ENCODE results near the gene EHBP1.
"Not testable (repeated sequence)": the region's sequence is repeated elsewhere in the genome, so short reads cannot be mapped to it uniquely, and the experiment has no call there.

The EHBP1 gene

GRCh38 chr2:63015389-63015788 is 309.9 kb downstream of the EHBP1 start:
- Histone ChIP-seq H3K36me3 (ENCODE audit: control insufficient read depth, insufficient read depth, low read length) (no peaks in the 10 kb centered on the region), H3K9me3 (ENCODE audit: control insufficient read depth, insufficient read depth, low read depth, low read length) (no peaks in the 10 kb centered on the region), H3K27ac (ENCODE audit: low read depth, low read length) (no peak overlapping the region)

DNA sequence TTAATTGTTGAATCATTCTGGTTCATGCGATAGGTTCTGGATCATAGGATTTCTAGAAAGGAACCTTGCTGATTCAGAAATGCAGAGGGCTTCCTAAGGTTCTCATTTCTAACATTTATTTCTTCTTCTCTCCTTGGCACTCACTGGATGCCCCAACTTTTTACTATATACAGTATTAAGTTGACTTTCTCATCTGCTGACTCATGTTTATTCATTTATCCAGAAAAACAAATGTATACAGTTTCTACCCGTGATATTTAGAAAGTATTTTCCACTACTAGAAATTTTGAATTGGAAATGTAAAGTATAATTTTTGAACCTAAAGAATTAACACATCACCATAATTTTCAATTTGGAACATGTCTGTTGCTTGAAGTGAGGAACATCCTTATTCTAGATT is 312.9 kb downstream of the EHBP1 start:
- H3K9ac ChIP-seq (ENCODE audit: low read length): no peak overlapping the region
- H3K9me3 ChIP-seq (ENCODE audit: control insufficient read depth, insufficient read depth, low read depth, low read length): no peaks in the 10 kb centered on the region
- H3K4me3 ChIP-seq (ENCODE audit: low read depth, low read length): no peak overlapping the region
- H3K36me3 ChIP-seq (ENCODE audit: control insufficient read depth, insufficient read depth, low read length): no peaks in the 10 kb centered on the region
- H3K27ac ChIP-seq (ENCODE audit: low read depth, low read length): no peak overlapping the region
- H3K27me3 ChIP-seq (ENCODE audit: control insufficient read depth, insufficient read depth, low read length): no peaks in the 10 kb centered on the region
- H3K4me1 ChIP-seq (ENCODE audit: control insufficient read depth, insufficient read depth, low read length): no peaks in the 10 kb centered on the region

More at GRCh38 chr2:63015389-63015788, 309.9 kb downstream of the EHBP1 start:
- H3K4me3 ChIP-seq (ENCODE audit: low read depth, low read length): no peak overlapping the region
- peaks cover 9% of the 10 kb centered on the region; the same call in 1 of the 2 replicates for H3K4me1 ChIP-seq (ENCODE audit: control insufficient read depth, insufficient read depth, low read length)
- H3K9ac ChIP-seq (ENCODE audit: low read length): no peak overlapping the region
- H3K27me3 ChIP-seq (ENCODE audit: control insufficient read depth, insufficient read depth, low read length): no peaks in the 10 kb centered on the region

DNA sequence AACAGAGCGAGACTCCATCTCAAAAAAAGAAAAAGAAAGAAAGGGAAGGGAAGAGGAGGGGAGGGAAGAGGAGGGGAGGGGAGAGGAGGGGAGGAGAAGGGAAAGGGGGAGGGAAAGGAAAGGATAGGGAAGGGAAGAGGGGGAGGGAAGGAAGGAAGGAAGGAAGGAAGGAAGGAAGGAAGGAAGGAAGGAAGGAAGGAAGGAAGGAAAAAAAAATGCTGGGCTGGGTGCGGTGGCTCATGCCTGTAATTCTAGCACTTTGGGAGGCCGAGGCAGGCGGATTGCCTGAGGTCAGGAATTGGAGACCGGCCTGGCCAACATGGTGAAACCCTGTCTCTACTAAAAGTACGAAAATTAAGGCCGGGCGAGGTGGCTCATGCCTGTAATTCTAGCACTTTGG is 314.2 kb downstream of the EHBP1 start:
- not testable (repeated sequence) for H3K36me3 ChIP-seq (ENCODE audit: control insufficient read depth, insufficient read depth, low read length); H3K4me3 ChIP-seq (ENCODE audit: low read depth, low read length); H3K4me1 ChIP-seq (ENCODE audit: control insufficient read depth, insufficient read depth, low read length); H3K27ac ChIP-seq (ENCODE audit: low read depth, low read length); H3K27me3 ChIP-seq (ENCODE audit: control insufficient read depth, insufficient read depth, low read length); H3K9ac ChIP-seq (ENCODE audit: low read length); H3K9me3 ChIP-seq (ENCODE audit: control insufficient read depth, insufficient read depth, low read depth, low read length)

DNA sequence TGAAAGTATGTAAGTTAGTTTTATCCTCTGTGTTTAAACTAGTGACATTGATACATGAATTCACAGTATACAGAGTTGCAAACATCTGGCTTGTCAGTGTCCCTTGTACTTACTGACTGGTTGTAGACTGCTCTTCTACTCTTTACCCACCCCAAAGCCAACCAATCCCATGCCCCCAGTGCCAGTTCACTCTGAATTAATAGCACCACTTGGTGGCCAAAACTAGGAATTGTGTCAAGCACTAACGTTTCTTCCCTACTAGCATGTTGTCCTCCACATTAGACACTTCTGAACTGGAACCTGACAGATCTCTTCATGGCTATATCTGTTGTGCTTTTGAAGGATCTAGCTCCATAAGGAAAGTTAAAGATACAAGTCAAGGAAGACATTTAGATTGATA is 317.9 kb downstream of the EHBP1 start:
- Histone ChIP-seq H3K27me3 (ENCODE audit: control insufficient read depth, insufficient read depth, low read length) (no peaks in the 10 kb centered on the region), H3K36me3 (ENCODE audit: control insufficient read depth, insufficient read depth, low read length) (no peaks in the 10 kb centered on the region), H3K4me3 (ENCODE audit: low read depth, low read length) (no peak overlapping the region), H3K9me3 (ENCODE audit: control insufficient read depth, insufficient read depth, low read depth, low read length) (no peaks in the 10 kb centered on the region), H3K27ac (ENCODE audit: low read depth, low read length) (no peak overlapping the region), H3K4me1 (ENCODE audit: control insufficient read depth, insufficient read depth, low read length) (no peaks in the 10 kb centered on the region), H3K9ac (ENCODE audit: low read length) (no peak overlapping the region)

- Histone ChIP-seq H3K9ac (ENCODE audit: low read length) (no peak overlapping the region), H3K36me3 (ENCODE audit: control insufficient read depth, insufficient read depth, low read length) (no peaks in the 10 kb centered on the region), H3K4me3 (ENCODE audit: low read depth, low read length) (no peak overlapping the region), H3K27me3 (ENCODE audit: control insufficient read depth, insufficient read depth, low read length) (no peaks in the 10 kb centered on the region), H3K4me1 (ENCODE audit: control insufficient read depth, insufficient read depth, low read length) (no peaks in the 10 kb centered on the region), H3K9me3 (ENCODE audit: control insufficient read depth, insufficient read depth, low read depth, low read length) (no peaks in the 10 kb centered on the region), H3K27ac (ENCODE audit: low read depth, low read length) (no peak overlapping the region)
Observed at GRCh38 chr2:63027220-63027619, 321.7 kb downstream of the EHBP1 start.

GRCh38 chr2:63029058-63029457 is 323.5 kb downstream of the EHBP1 start:
- Histone ChIP-seq H3K4me1 (ENCODE audit: control insufficient read depth, insufficient read depth, low read length) (no peaks in the 10 kb centered on the region), H3K9ac (ENCODE audit: low read length) (no peak overlapping the region)

DNA sequence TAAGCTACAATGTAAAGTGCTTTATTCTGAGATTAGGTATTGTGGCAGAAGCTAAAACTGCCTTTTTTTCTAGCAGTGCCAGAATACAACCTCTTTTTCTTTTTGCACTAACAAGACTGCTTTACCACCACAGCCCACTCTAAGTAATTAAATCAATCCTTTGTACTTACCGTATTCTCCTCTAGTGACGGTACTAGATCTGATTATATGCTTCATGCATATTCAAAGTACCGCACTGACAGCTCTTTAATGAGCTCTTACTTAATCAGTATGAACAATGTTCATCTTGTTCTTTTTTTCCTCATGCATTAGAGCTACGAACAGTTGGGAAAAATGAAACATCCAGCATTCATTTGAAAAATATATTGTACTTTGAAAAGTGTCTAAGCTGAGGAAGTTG is 329.0 kb downstream of the EHBP1 start:
- no peak overlapping the region for H3K27ac ChIP-seq (ENCODE audit: low read depth, low read length)
- no peak overlapping the region for H3K9ac ChIP-seq (ENCODE audit: low read length)
- H3K36me3 ChIP-seq (ENCODE audit: control insufficient read depth, insufficient read depth, low read length): no peaks in the 10 kb centered on the region
- peaks cover 12% of the 10 kb centered on the region; the same call in 1 of the 2 replicates for H3K4me1 ChIP-seq (ENCODE audit: control insufficient read depth, insufficient read depth, low read length)
- H3K4me3 ChIP-seq (ENCODE audit: low read depth, low read length): no peak overlapping the region
- H3K27me3 ChIP-seq (ENCODE audit: control insufficient read depth, insufficient read depth, low read length): no peaks in the 10 kb centered on the region
- no peaks in the 10 kb centered on the region for H3K9me3 ChIP-seq (ENCODE audit: control insufficient read depth, insufficient read depth, low read depth, low read length)

More at GRCh38 chr2:63029058-63029457, 323.5 kb downstream of the EHBP1 start:
- no peak overlapping the region for H3K27ac ChIP-seq (ENCODE audit: low read depth, low read length)
- H3K36me3 ChIP-seq (ENCODE audit: control insufficient read depth, insufficient read depth, low read length): no peaks in the 10 kb centered on the region
- H3K9me3 ChIP-seq (ENCODE audit: control insufficient read depth, insufficient read depth, low read depth, low read length): no peaks in the 10 kb centered on the region
- H3K27me3 ChIP-seq (ENCODE audit: control insufficient read depth, insufficient read depth, low read length): no peaks in the 10 kb centered on the region
- H3K4me3 ChIP-seq (ENCODE audit: low read depth, low read length): no peak overlapping the region

DNA sequence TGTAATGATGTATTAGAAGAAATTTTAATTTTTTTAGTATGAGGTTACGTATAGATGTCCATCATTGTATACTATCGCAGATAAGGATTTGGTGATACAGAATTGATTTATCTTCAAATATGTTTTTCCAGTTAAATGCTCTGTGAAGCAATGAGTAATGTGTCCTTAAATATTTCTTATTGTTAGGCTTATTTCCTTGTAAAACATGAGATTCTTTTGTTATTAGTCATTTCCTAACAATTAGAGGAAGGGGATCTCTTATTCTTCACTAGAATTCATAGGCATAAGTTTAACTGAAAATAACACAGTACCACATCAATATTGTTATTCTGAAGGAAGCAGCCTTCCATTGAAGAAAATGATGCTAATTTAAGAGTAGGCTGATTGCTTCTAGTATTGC is 329.7 kb downstream of the EHBP1 start:
- Histone ChIP-seq H3K36me3 (ENCODE audit: control insufficient read depth, insufficient read depth, low read length) (no peaks in the 10 kb centered on the region), H3K4me3 (ENCODE audit: low read depth, low read length) (no peak overlapping the region), H3K27ac (ENCODE audit: low read depth, low read length) (no peak overlapping the region), H3K9me3 (ENCODE audit: control insufficient read depth, insufficient read depth, low read depth, low read length) (no peaks in the 10 kb centered on the region), H3K27me3 (ENCODE audit: control insufficient read depth, insufficient read depth, low read length) (no peaks in the 10 kb centered on the region; the same call in 1 of the 2 replicates), H3K4me1 (ENCODE audit: control insufficient read depth, insufficient read depth, low read length) (peaks cover 12% of the 10 kb centered on the region; the same call in 1 of the 2 replicates), H3K9ac (ENCODE audit: low read length) (no peak overlapping the region)

DNA sequence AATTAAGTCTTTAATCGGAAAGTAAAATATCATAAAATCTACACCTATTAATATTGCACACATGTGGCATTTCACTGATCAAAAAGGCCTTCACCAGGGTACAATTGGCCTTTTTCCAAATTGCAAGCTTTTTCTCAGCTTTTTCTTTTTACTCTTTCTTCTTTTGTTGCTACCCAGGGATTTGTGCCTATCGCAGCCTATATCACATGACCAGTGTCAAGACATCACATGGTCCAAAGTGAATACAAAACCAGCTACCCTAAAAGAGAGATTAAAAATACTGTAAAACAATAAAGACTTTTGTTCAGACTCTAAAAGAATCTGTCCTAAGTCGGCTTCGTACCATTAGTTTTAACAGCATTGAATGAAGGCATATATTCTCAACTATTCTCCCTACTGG is 330.1 kb downstream of the EHBP1 start:
- Histone ChIP-seq H3K9me3 (ENCODE audit: control insufficient read depth, insufficient read depth, low read depth, low read length) (no peaks in the 10 kb centered on the region), H3K4me1 (ENCODE audit: control insufficient read depth, insufficient read depth, low read length) (peaks cover 12% of the 10 kb centered on the region; the same call in 1 of the 2 replicates), H3K27ac (ENCODE audit: low read depth, low read length) (no peak overlapping the region), H3K36me3 (ENCODE audit: control insufficient read depth, insufficient read depth, low read length) (no peaks in the 10 kb centered on the region), H3K9ac (ENCODE audit: low read length) (no peak overlapping the region), H3K4me3 (ENCODE audit: low read depth, low read length) (no peak overlapping the region), H3K27me3 (ENCODE audit: control insufficient read depth, insufficient read depth, low read length) (peaks cover 2% of the 10 kb centered on the region; the same call in 1 of the 2 replicates)

- Histone ChIP-seq H3K27me3 (ENCODE audit: control insufficient read depth, insufficient read depth, low read length) (peaks cover 21% of the 10 kb centered on the region; the same call in 1 of the 2 replicates), H3K4me1 (ENCODE audit: control insufficient read depth, insufficient read depth, low read length) (peaks cover 12% of the 10 kb centered on the region; the same call in 1 of the 2 replicates), H3K9me3 (ENCODE audit: control insufficient read depth, insufficient read depth, low read depth, low read length) (no peaks in the 10 kb centered on the region), H3K4me3 (ENCODE audit: low read depth, low read length) (no peak overlapping the region), H3K9ac (ENCODE audit: low read length) (no peak overlapping the region), H3K36me3 (ENCODE audit: control insufficient read depth, insufficient read depth, low read length) (no peaks in the 10 kb centered on the region), H3K27ac (ENCODE audit: low read depth, low read length) (no peak overlapping the region)
Observed at GRCh38 chr2:63038034-63038433, 332.5 kb downstream of the EHBP1 start.

DNA sequence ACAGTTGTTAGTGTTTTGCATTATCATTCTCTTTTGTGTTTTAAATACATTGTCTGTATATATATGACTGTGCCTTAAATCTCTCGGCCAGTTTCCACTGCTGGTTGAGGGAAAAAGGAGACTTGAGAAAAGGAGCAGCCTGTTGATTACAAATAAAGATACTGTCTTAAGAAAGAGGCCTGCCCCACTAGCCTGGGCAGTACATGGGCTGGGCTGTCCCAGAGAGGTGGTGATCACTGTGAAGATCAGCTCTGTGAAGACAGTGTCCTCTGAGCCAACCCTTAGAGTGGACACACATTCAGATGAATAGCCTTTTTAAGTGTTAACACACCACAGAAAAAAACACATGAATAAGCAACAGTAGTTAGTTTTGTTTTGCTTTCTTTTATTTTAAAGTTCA is 335.1 kb downstream of the EHBP1 start:
- no peaks in the 10 kb centered on the region for H3K36me3 ChIP-seq (ENCODE audit: control insufficient read depth, insufficient read depth, low read length)
- no peak overlapping the region for H3K4me3 ChIP-seq (ENCODE audit: low read depth, low read length)
- H3K4me1 ChIP-seq (ENCODE audit: control insufficient read depth, insufficient read depth, low read length): peaks cover 11% of the 10 kb centered on the region
- no peak overlapping the region for H3K27ac ChIP-seq (ENCODE audit: low read depth, low read length)
- peaks cover 38% of the 10 kb centered on the region for H3K27me3 ChIP-seq (ENCODE audit: control insufficient read depth, insufficient read depth, low read length)
- no peaks in the 10 kb centered on the region for H3K9me3 ChIP-seq (ENCODE audit: control insufficient read depth, insufficient read depth, low read depth, low read length)
- H3K9ac ChIP-seq (ENCODE audit: low read length): no peak overlapping the region

DNA sequence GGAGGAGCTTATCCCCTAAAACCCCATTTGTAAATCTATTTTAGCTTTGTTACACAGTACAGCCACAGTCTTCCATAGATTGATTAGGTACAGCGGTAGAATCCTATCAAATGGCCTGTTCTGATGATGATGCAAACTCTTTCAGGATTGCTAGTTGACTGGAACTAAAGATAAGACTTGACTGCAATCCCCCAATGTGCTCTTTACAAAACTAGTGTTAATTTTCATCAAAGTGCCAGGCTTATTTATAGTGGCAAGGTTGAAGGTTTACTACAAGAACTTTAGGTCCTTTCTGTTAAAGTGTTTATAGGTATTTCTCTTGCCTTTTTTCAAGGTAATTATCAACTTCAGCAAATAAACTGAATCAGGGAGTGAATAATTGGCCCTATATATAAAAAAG is 336.1 kb downstream of the EHBP1 start:
- H3K27ac ChIP-seq (ENCODE audit: low read depth, low read length): no peak overlapping the region
- no peak overlapping the region for H3K9ac ChIP-seq (ENCODE audit: low read length)
- no peaks in the 10 kb centered on the region for H3K36me3 ChIP-seq (ENCODE audit: control insufficient read depth, insufficient read depth, low read length)

More for the DNA sequence above, 336.1 kb downstream of the EHBP1 start:
- no peak overlapping the region for H3K4me3 ChIP-seq (ENCODE audit: low read depth, low read length)
- peaks cover 48% of the 10 kb centered on the region for H3K27me3 ChIP-seq (ENCODE audit: control insufficient read depth, insufficient read depth, low read length)
- H3K4me1 ChIP-seq (ENCODE audit: control insufficient read depth, insufficient read depth, low read length): peaks cover 20% of the 10 kb centered on the region
- H3K9me3 ChIP-seq (ENCODE audit: control insufficient read depth, insufficient read depth, low read depth, low read length): no peaks in the 10 kb centered on the region
